Stimulated activated naive B cell treated with anti-CD40 and anti-IgM and Interleukin-4, amounts not matched to agents 10 μg/mL and 1 μg/mL and 100 μg/mL, for 72 hours (primary cell): ENCODE data around the gene NOL9.
A peak's percentile ranks its signal among the peaks of the same experiment; 100 is the strongest.

Source experiments
- ATAC-seq, 2 donors: fragments of 150-1000 bp; cut with Tn5 transposase; replicated peaks; 2 replicates each; pipeline ENCODE4 v1.10.0; 2021; ENCODE audit warnings: moderate library complexity in 1 of 2
- DNase-seq: peaks from one replicate; pipeline ENCODE4 v3.0.0; 2021
- H3K27ac Mint-ChIP-seq: one replicate; pipeline ENCODE4 v1.8.0; 2022; ENCODE audit warnings: mild to moderate bottlenecking, mixed read lengths
- H3K27me3 Mint-ChIP-seq, 2 donors: one replicate each; pipeline ENCODE4 v1.8.0; 2022; ENCODE audit warnings: mixed read lengths in 2 of 2
- H3K36me3 Mint-ChIP-seq, 2 donors: one replicate each; pipeline ENCODE4 v1.8.0; 2022; ENCODE audit warnings: mixed read lengths in 2 of 2, mild to moderate bottlenecking in 1 of 2
- H3K4me1 Mint-ChIP-seq, 2 donors: one replicate each; pipeline ENCODE4 v1.8.0; 2022; ENCODE audit warnings: mixed read lengths in 2 of 2, mild to moderate bottlenecking in 1 of 2
- H3K4me3 Mint-ChIP-seq, 2 donors: one replicate each; pipeline ENCODE4 v1.8.0; 2022; ENCODE audit warnings: mild to moderate bottlenecking in 2 of 2, mixed read lengths in 2 of 2, moderate library complexity in 1 of 2
- H3K9me3 Mint-ChIP-seq, 2 donors: one replicate each; pipeline ENCODE4 v1.8.0; 2022; ENCODE audit warnings: mixed read lengths in 2 of 2, mild to moderate bottlenecking in 1 of 2

The NOL9 gene

GRCh38 chr1:6584126-6585080, 30.1 kb upstream of the NOL9 start:
- H3K9me3 Mint-ChIP-seq, result no peaks in the 10 kb centered on the region
- H3K27ac Mint-ChIP-seq, result peak overlapping the region; percentile 82
- ATAC-seq (no peak), DNase-seq (no peak)
- peaks cover 27 to 38% of the 10 kb centered on the region in 2 donors for H3K36me3 Mint-ChIP-seq
- H3K27me3 Mint-ChIP-seq, result no peaks in the 10 kb centered on the region
- peaks cover 44 to 73% of the 10 kb centered on the region in 2 donors for H3K4me1 Mint-ChIP-seq
- H3K4me3 Mint-ChIP-seq, result no peak overlapping the region

GRCh38 chr1:6582370-6582769, 28.1 kb upstream of the NOL9 start:
- Mint-ChIP-seq H3K9me3 (no peaks in the 10 kb centered on the region), H3K27me3 (no peaks in the 10 kb centered on the region), H3K27ac (peak overlapping the region; percentile 56), H3K4me3 (peak overlapping the region; percentile 95 to 100), H3K36me3 (peaks cover 22% of the 10 kb centered on the region in 2 donors), H3K4me1 (peaks cover 41 to 63% of the 10 kb centered on the region in 2 donors)
- no peak for ATAC-seq
- DNase-seq, result no peak

GRCh38 chr1:6581561-6582305, 27.4 kb upstream of the NOL9 start:
- Mint-ChIP-seq H3K4me3 (peak overlapping the region; percentile 95 to 100), H3K36me3 (peaks cover 20 to 22% of the 10 kb centered on the region in 2 donors), H3K27me3 (no peaks in the 10 kb centered on the region), H3K9me3 (no peaks in the 10 kb centered on the region), H3K4me1 (peaks cover 36 to 57% of the 10 kb centered on the region in 2 donors), H3K27ac (peak overlapping the region; percentile 77)
- ATAC-seq (no peak), DNase-seq (no peak)

GRCh38 chr1:6580593-6581409, 26.5 kb upstream of the NOL9 start:
- peaks cover 18 to 22% of the 10 kb centered on the region in 2 donors for H3K36me3 Mint-ChIP-seq
- H3K4me1 Mint-ChIP-seq, result peaks cover 34 to 54% of the 10 kb centered on the region in 2 donors
- DNase-seq, result no peak
- H3K27ac Mint-ChIP-seq, result peak overlapping the region; percentile 100
- H3K4me3 Mint-ChIP-seq, result peak overlapping the region; percentile 95 to 100
- no peaks in the 10 kb centered on the region for H3K9me3 Mint-ChIP-seq
- ATAC-seq, result peak; percentile 2 to 12
- H3K27me3 Mint-ChIP-seq, result no peaks in the 10 kb centered on the region

- DNase-seq (peak; percentile 31), ATAC-seq (peak; percentile 48 to 49)
- H3K36me3 Mint-ChIP-seq, result peaks cover 17 to 22% of the 10 kb centered on the region in 2 donors
- H3K27ac Mint-ChIP-seq, result peak overlapping the region; percentile 100
- peaks cover 34 to 53% of the 10 kb centered on the region in 2 donors for H3K4me1 Mint-ChIP-seq
- peak overlapping the region; percentile 95 to 100 for H3K4me3 Mint-ChIP-seq
- no peaks in the 10 kb centered on the region for H3K27me3 Mint-ChIP-seq
- no peaks in the 10 kb centered on the region for H3K9me3 Mint-ChIP-seq
Measured at GRCh38 chr1:6580119-6580592, 25.8 kb upstream of the NOL9 start.

GRCh38 chr1:6579374-6580118, 25.2 kb upstream of the NOL9 start, which contains the start of gene ZBTB48:
Gene ZBTB48 (plus strand): TSS chr1:6579994. CDS start chr1:6580610, 616 bp downstream.
- no peaks in the 10 kb centered on the region for H3K9me3 Mint-ChIP-seq
- peaks cover 12 to 16% of the 10 kb centered on the region in 2 donors for H3K36me3 Mint-ChIP-seq
- peak; percentile 95 for DNase-seq
- peaks cover 0 to under 1% of the 10 kb centered on the region in 2 donors for H3K27me3 Mint-ChIP-seq
- H3K4me3 Mint-ChIP-seq, result peak within 1 kb of the TSS; percentile 95 to 100
- peak; percentile 96 to 97 for ATAC-seq
- H3K4me1 Mint-ChIP-seq, result peaks cover 29 to 47% of the 10 kb centered on the region in 2 donors
- peak within 1 kb of the TSS; percentile 100 for H3K27ac Mint-ChIP-seq

- DNase-seq, result no peak
- Mint-ChIP-seq H3K4me1 (peaks cover 26 to 42% of the 10 kb centered on the region in 2 donors), H3K27me3 (peaks cover 0 to 6% of the 10 kb centered on the region in 2 donors), H3K4me3 (peak overlapping the region; percentile 95 to 100), H3K36me3 (peaks cover 8 to 11% of the 10 kb centered on the region in 2 donors), H3K9me3 (no peaks in the 10 kb centered on the region), H3K27ac (peak overlapping the region; percentile 100)
- no peak for ATAC-seq
Measured at GRCh38 chr1:6578624-6579373, 24.5 kb upstream of the NOL9 start.

GRCh38 chr1:6577831-6578525, 23.7 kb upstream of the NOL9 start:
- Mint-ChIP-seq H3K4me1 (peaks cover 26 to 43% of the 10 kb centered on the region in 2 donors), H3K9me3 (no peaks in the 10 kb centered on the region), H3K27ac (no peak overlapping the region), H3K4me3 (no peak overlapping the region), H3K36me3 (peaks cover 8 to 11% of the 10 kb centered on the region in 2 donors), H3K27me3 (peaks cover under 1 to 8% of the 10 kb centered on the region in 2 donors)
- DNase-seq (no peak), ATAC-seq (no peak)

GRCh38 chr1:6574818-6575217, 20.5 kb upstream of the NOL9 start:
- no peak for ATAC-seq
- Mint-ChIP-seq H3K9me3 (peaks cover 0 to 3% of the 10 kb centered on the region in 2 donors), H3K36me3 (peaks cover 5 to 6% of the 10 kb centered on the region in 2 donors), H3K27ac (no peak overlapping the region), H3K4me3 (no peak overlapping the region), H3K4me1 (peaks cover 10 to 18% of the 10 kb centered on the region in 2 donors), H3K27me3 (peaks cover 13 to 29% of the 10 kb centered on the region in 2 donors)
- no peak for DNase-seq

GRCh38 chr1:6574025-6574620, 19.8 kb upstream of the NOL9 start:
- Mint-ChIP-seq H3K27me3 (peaks cover 18 to 34% of the 10 kb centered on the region in 2 donors), H3K4me3 (no peak overlapping the region), H3K27ac (no peak overlapping the region), H3K36me3 (peaks cover 5% of the 10 kb centered on the region in 2 donors), H3K4me1 (peaks cover 5 to 11% of the 10 kb centered on the region in 2 donors), H3K9me3 (peaks cover 0 to 3% of the 10 kb centered on the region in 2 donors)
- DNase-seq (no peak), ATAC-seq (no peak)

- Mint-ChIP-seq H3K9me3 (peaks cover 0 to 3% of the 10 kb centered on the region in 2 donors), H3K27ac (no peak overlapping the region), H3K36me3 (peaks cover 5% of the 10 kb centered on the region in 2 donors), H3K4me3 (no peak overlapping the region), H3K4me1 (peaks cover 4 to 7% of the 10 kb centered on the region in 2 donors), H3K27me3 (peaks cover 24 to 41% of the 10 kb centered on the region in 2 donors)
- DNase-seq, result no peak
- ATAC-seq, result no peak
Measured at GRCh38 chr1:6572653-6573383, 18.5 kb upstream of the NOL9 start.
